A549 (cell line): ENCODE results near the gene RFX1. TPM values are rescaled to one million over a fixed set of nuclear protein-coding genes. Genes with fewer than 3 reads are reported as not detected.
A peak's percentile ranks its signal among the peaks of the same experiment; 100 is the strongest.

Source experiments
- ATAC-seq, 2 experiments: fragments of 200-7000 bp in 1 of 2; fragments of >200 bp in 1 of 2; cut with Nextera tagmentation in 1 of 2; cut with Tn5 transposase in 1 of 2; 3 replicates each; pipeline versions ENCODE4 v1.8.0 to v1.9.1; 2018 to 2020; ENCODE audit warnings: mild to moderate bottlenecking in 1 of 2, moderate library complexity in 1 of 2
- CTCF ChIA-PET: fragments of 300-600 bp; sonication (Branson Sonifier 250); formaldehyde crosslinking; extraction: SDS; loops from one replicate; lab custom pipeline; 2021; ENCODE audit warnings: antibody characterized with exemption, inconsistent platforms; lab: Yijun Ruan, JAX
- POLR2A ChIA-PET: fragments of 350-600 bp; formaldehyde crosslinking; extraction: SDS; loops from one replicate; lab custom pipeline; 2021; ENCODE audit warnings: antibody characterized with exemption, inconsistent platforms; lab: Yijun Ruan, JAX
- DNase-seq, 2 experiments: peaks; one replicate each; pipeline versions ENCODE4 v3.0.0 to v3.0.0-alpha.2; 2011 to 2016; ENCODE audit warnings: low read depth in 1 of 2, low spot score in 1 of 2
- FAIRE-seq: peaks from 2 replicates; lab custom pipeline; 2011; peaks lifted over from hg19 to GRCh38; lab: Jason Lieb, UNC
- H3K27ac ChIP-seq, 2 experiments: fragments of >200 bp; sonication (Bioruptor Twin); formaldehyde crosslinking; 3 replicates each; pipeline ENCODE4 v1.5.1; 2016 to 2017
- H3K4me1 ChIP-seq: fragments of >200 bp; sonication (Bioruptor Twin); formaldehyde crosslinking; 3 replicates; pipeline ENCODE4 v1.6.1; 2016
- H3K4me2 ChIP-seq: fragments of >200 bp; sonication (Bioruptor Twin); formaldehyde crosslinking; 3 replicates; pipeline ENCODE4 v1.6.1; 2016
- H3K4me3 ChIP-seq: fragments of >200 bp; sonication (Bioruptor Twin); formaldehyde crosslinking; 3 replicates; pipeline ENCODE4 v1.5.1; 2016
- H3K9me3 ChIP-seq: fragments of >200 bp; sonication (Bioruptor Twin); formaldehyde crosslinking; 3 replicates; pipeline ENCODE4 v1.6.1; 2016
- BHLHE40 ChIP-seq: IDR thresholded peaks from 2 replicates; pipeline ENCODE4 v1.6.1; 2012; ENCODE audit warnings: low read depth, low read length, inconsistent platforms
- CTCF ChIP-seq: fragments of >200 bp; sonication (Bioruptor Twin); formaldehyde crosslinking; IDR thresholded peaks from 3 replicates; pipeline ENCODE4 v1.5.1; 2016
- EP300 ChIP-seq, 2 experiments: fragments of >200 bp; sonication (Bioruptor Twin); formaldehyde crosslinking; IDR thresholded peaks; 2 replicates in 1 of 2; 3 replicates in 1 of 2; pipeline ENCODE4 v1.6.1; 2016 to 2017
- ESRRA ChIP-seq: fragments of 150-350 bp; IDR thresholded peaks from 2 replicates; pipeline ENCODE4 v1.6.1; 2014; ENCODE audit warnings: mild to moderate bottlenecking, low read length, borderline replicate concordance
- HEYL ChIP-seq: fragments of 250-450 bp; sonication (Bioruptor Pico); IDR thresholded peaks from 2 replicates; pipeline ENCODE4 v1.8.0; 2021; ENCODE audit warnings: mild to moderate bottlenecking, moderate library complexity
- HOXB5 ChIP-seq: fragments of 250-450 bp; sonication (Bioruptor Pico); IDR thresholded peaks from 2 replicates; pipeline ENCODE4 v1.5.0; 2020; ENCODE audit warnings: mild to moderate bottlenecking, moderate library complexity
- JUNB ChIP-seq: fragments of >200 bp; sonication (Bioruptor Twin); formaldehyde crosslinking; IDR thresholded peaks from 2 replicates; pipeline ENCODE4 v1.6.1; 2016
- KDM5A ChIP-seq: fragments of 200-600 bp; sonication (generic); IDR thresholded peaks from 2 replicates; pipeline ENCODE4 v1.6.1; 2016; ENCODE audit warnings: antibody characterized with exemption, mild to moderate bottlenecking
- NPAS2 ChIP-seq: fragments of 250-450 bp; sonication (Bioruptor Pico); IDR thresholded peaks from 2 replicates; pipeline ENCODE4 v1.8.0; 2022; ENCODE audit warnings: mild to moderate bottlenecking, moderate library complexity, borderline replicate concordance
- NR3C1 ChIP-seq: fragments of >200 bp; sonication (Bioruptor Twin); formaldehyde crosslinking; IDR thresholded peaks from 3 replicates; pipeline ENCODE4 v1.6.1; 2017
- PBX3 ChIP-seq: IDR thresholded peaks from 2 replicates; pipeline ENCODE4 v1.6.1; 2012
- POLR2A ChIP-seq: IDR thresholded peaks from 2 replicates; pipeline ENCODE4 v1.6.1; 2012; ENCODE audit warnings: mild to moderate bottlenecking, low read length
- RAD21 ChIP-seq, 2 experiments: fragments of >200 bp in 1 of 2; sonication (Bioruptor Twin) in 1 of 2; formaldehyde crosslinking in 1 of 2; IDR thresholded peaks in 1 of 2; conservative IDR thresholded peaks in 1 of 2; 2 replicates in 1 of 2; 3 replicates in 1 of 2; pipeline ENCODE4 v1.6.1; 2012 to 2018; ENCODE audit warnings: inconsistent platforms in 1 of 2
- RCOR1 ChIP-seq: fragments of 150-350 bp; IDR thresholded peaks from 2 replicates; pipeline ENCODE4 v1.6.1; 2014; ENCODE audit warnings: antibody characterized with exemption, low read length, low read depth
- RNF2 ChIP-seq: fragments of 200-600 bp; sonication (generic); IDR thresholded peaks from 2 replicates; pipeline ENCODE4 v1.6.1; 2016; ENCODE audit warnings: low read depth, mild to moderate bottlenecking, antibody characterized with exemption, moderate library complexity, borderline replicate concordance
- SMC3 ChIP-seq: fragments of >200 bp; sonication (Bioruptor Twin); formaldehyde crosslinking; IDR thresholded peaks from 3 replicates; pipeline ENCODE4 v1.6.1; 2018; ENCODE audit warnings: inconsistent platforms
- SREBF2 ChIP-seq: fragments of 450-650 bp; IDR thresholded peaks from 2 replicates; pipeline ENCODE4 v1.6.1; 2014; ENCODE audit warnings: mild to moderate bottlenecking, moderate library complexity
- ZC3H11A ChIP-seq: fragments of 450-650 bp; IDR thresholded peaks from 2 replicates; pipeline ENCODE4 v1.6.1; 2014; ENCODE audit warnings: antibody characterized with exemption, mild to moderate bottlenecking
- ZSCAN20 ChIP-seq: fragments of 250-450 bp; sonication (Bioruptor Pico); IDR thresholded peaks from 2 replicates; pipeline ENCODE4 v1.8.0; 2022; ENCODE audit warnings: mild to moderate bottlenecking, moderate library complexity
- WGBS: methylation state at CpG from one replicate; pipeline ENCODE4 v1.1.6; 2017; ENCODE audit errors: missing lambda C conversion rate; 5-methylcytosine and 5-hydroxymethylcytosine counted together
- polyA plus RNA-seq, 4 experiments: library from polyadenylated mRNA; depleted of rRNA in 3 of 4; stranded (reverse); fragments of >200 nt; fragmentation: RNase III in 1 of 4; extraction: RNeasy Plus Mini Kit Qiagen cat#74134 plus additional on column Dnase treatment in 1 of 4; gene quantifications; 2 replicates in 3 of 4; 3 replicates in 1 of 4; pipeline ENCODE4 v1.2.3, GENCODE V29; 2011 to 2017
- TF ChIP-seq, protein P1 (sequence below): fragments of 200-600 bp; sonication (generic); IDR thresholded peaks from 2 replicates; pipeline ENCODE4 v1.6.1; 2016; ENCODE audit warnings: antibody characterized with exemption, mild to moderate bottlenecking, moderate library complexity
- TF ChIP-seq, protein P2 (sequence below): fragments of >200 bp; sonication (Bioruptor Twin); formaldehyde crosslinking; IDR thresholded peaks from 2 replicates; pipeline ENCODE4 v1.6.1; 2016

RFX1 gene
- polyA plus RNA-seq, 2 of the 4 experiments (the other 2 are of a cell fraction), result 0.57 to 5.4 TPM

DNA sequence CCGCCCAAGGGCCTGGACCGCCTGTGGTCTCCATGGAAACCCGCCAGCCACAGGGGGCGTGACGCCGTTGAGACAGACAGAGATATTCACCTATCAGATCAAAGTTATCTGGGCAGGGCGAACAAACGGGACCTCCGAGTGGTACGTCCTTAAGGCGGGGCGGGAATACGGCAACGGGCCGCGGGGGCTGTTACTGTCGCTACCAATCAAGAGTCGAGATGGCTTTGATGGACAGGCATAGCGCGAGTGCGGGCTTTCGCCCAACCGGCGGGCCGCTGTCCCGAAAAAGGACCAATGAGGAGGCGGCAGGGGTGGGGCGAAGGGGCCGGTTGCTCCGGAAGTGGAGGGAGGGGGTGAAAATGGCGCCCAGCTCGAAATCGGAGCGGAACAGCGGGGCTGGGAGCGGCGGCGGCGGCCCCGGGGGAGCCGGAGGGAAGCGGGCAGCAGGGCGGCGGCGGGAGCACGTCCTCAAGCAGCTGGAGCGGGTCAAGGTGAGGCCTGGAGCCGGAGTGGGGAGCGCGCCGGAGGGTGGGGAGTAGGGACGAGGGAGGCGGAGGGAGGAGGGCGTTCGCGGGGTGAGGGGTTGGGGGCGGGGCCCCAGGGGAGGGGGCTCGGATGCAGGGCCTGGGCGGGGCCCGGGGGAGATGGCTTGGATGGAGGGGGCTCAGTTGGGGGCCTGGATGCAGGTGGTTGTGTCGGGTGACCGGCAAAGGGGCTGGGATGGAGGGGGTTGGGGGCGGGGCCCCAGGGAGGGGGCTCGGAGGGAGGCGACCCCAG lies 53.8 kb downstream of the RFX1 start, which contains the start of gene DCAF15 (continued):
- TF ChIP-seq, protein P1, sequence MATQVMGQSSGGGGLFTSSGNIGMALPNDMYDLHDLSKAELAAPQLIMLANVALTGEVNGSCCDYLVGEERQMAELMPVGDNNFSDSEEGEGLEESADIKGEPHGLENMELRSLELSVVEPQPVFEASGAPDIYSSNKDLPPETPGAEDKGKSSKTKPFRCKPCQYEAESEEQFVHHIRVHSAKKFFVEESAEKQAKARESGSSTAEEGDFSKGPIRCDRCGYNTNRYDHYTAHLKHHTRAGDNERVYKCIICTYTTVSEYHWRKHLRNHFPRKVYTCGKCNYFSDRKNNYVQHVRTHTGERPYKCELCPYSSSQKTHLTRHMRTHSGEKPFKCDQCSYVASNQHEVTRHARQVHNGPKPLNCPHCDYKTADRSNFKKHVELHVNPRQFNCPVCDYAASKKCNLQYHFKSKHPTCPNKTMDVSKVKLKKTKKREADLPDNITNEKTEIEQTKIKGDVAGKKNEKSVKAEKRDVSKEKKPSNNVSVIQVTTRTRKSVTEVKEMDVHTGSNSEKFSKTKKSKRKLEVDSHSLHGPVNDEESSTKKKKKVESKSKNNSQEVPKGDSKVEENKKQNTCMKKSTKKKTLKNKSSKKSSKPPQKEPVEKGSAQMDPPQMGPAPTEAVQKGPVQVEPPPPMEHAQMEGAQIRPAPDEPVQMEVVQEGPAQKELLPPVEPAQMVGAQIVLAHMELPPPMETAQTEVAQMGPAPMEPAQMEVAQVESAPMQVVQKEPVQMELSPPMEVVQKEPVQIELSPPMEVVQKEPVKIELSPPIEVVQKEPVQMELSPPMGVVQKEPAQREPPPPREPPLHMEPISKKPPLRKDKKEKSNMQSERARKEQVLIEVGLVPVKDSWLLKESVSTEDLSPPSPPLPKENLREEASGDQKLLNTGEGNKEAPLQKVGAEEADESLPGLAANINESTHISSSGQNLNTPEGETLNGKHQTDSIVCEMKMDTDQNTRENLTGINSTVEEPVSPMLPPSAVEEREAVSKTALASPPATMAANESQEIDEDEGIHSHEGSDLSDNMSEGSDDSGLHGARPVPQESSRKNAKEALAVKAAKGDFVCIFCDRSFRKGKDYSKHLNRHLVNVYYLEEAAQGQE, result no peak
- TF ChIP-seq ZC3H11A, result no peak
- no peak for TF ChIP-seq HEYL
- TF ChIP-seq, protein P2, sequence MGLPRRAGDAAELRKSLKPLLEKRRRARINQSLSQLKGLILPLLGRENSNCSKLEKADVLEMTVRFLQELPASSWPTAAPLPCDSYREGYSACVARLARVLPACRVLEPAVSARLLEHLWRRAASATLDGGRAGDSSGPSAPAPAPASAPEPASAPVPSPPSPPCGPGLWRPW, result no peak
- peak; percentile 34; the same call in 1 of the 2 replicates for TF ChIP-seq KDM5A
- TF ChIP-seq CTCF, result no peak
- TF ChIP-seq BHLHE40, result no peak
- peak; percentile 45; the same call in 1 of the 2 replicates for TF ChIP-seq POLR2A
- TF ChIP-seq ESRRA, result no peak
- TF ChIP-seq NR3C1, result no peak
- TF ChIP-seq PBX3, result peak; percentile 97
- no peak for TF ChIP-seq SREBF2

DNA sequence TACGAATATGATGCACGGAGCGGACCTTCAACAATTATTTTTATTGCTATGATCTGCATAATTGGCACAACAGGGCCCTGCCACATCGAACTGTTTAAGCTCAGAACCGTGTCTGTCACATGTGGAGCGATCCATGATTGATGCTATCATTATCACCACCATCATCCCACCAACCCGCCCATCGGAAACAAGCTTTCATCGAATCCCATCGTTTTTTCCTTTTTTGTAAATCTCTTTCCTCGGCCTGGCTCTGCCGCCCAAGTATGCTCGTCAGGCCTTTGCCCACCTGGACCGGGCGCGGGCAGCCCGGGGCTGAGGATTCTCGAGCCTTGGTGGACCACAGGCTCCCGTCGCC lies 54.3 kb downstream of the RFX1 start:
- Histone ChIP-seq H3K4me1 (peaks cover 8% of the 10 kb centered on the region; the same call in 1 of the 3 replicates), H3K4me2 (peak overlapping the region; percentile 60), H3K27ac (peak overlapping the region in 1 of 2 experiments; percentile 47; a peak in 1 of 6 replicates), H3K9me3 (no peaks in the 10 kb centered on the region), H3K4me3 (peak overlapping the region; percentile 44)
- DNase-seq (no peak), FAIRE-seq (no peak), ATAC-seq (peak; percentile 14 to 31)
- ChIA-PET CTCF (no interaction called here), POLR2A (interaction anchor here (0.7 kb wide), 1 partner anchor 81 kb away, joined by 4 read pairs; no protein-coding TSS in a partner anchor)
- WGBS, result 8% methylated on average over 19 of the region's 20 CpGs
- TF ChIP-seq RNF2, result no peak
- TF ChIP-seq HOXB5 (CRISPR knock-in tag), result peak; percentile 52; the same call in 1 of the 2 replicates

GRCh38 chr19:13951043-13951442 lies 55.1 kb downstream of the RFX1 start:
- peaks cover 8% of the 10 kb centered on the region; the same call in 1 of the 3 replicates for H3K4me1 ChIP-seq
- TF ChIP-seq JUNB (no peak), RCOR1 (no peak), KDM5A (no peak), NPAS2 (no peak), RAD21 (conservative IDR thresholded peaks at IDR 0.05 in 1 of 2, IDR thresholded peaks at IDR 0.05 in 1 of 2) (no peak), ESRRA (no peak), BHLHE40 (no peak), SMC3 (no peak), ZC3H11A (no peak), EP300 (IDR thresholded peaks at IDR 0.05) (no peak), ZSCAN20 (CRISPR knock-in tag) (no peak)
- TF ChIP-seq, protein P2, result no peak
- TF ChIP-seq, all 56 proteins: peak for 0
- ChIA-PET CTCF (interaction anchor here (1.0 kb wide), 1 partner anchor 70 kb away, joined by 4 read pairs; no protein-coding TSS in a partner anchor), POLR2A (no interaction called here)
- Histone ChIP-seq H3K27ac (no peak overlapping the region), H3K4me2 (no peak overlapping the region), H3K9me3 (no peaks in the 10 kb centered on the region), H3K4me3 (no peak overlapping the region)
- ATAC-seq, result no peak
- no peak for FAIRE-seq
- DNase-seq, result no peak
- WGBS, result 85% methylated on average over 2 of the region's 2 CpGs
